GM20000 (cell line): ENCODE measurements around the gene CCT3.

ENCODE experiments used
- DNase-seq: peaks from one replicate; pipeline ENCODE4 v3.0.0; 2012; ENCODE audit warnings: low spot score
- TF ChIP-seq, protein P1 (sequence below): IDR thresholded peaks from 2 replicates; pipeline ENCODE4 v1.5.1; 2012; ENCODE audit warnings: mild to moderate bottlenecking, control low read depth; ENCODE audit errors: extremely low read depth, missing control alignments

CCT3 gene

GRCh38 chr1:156373546-156373945, 35.5 kb upstream of the CCT3 start:
- TF ChIP-seq, protein P1, sequence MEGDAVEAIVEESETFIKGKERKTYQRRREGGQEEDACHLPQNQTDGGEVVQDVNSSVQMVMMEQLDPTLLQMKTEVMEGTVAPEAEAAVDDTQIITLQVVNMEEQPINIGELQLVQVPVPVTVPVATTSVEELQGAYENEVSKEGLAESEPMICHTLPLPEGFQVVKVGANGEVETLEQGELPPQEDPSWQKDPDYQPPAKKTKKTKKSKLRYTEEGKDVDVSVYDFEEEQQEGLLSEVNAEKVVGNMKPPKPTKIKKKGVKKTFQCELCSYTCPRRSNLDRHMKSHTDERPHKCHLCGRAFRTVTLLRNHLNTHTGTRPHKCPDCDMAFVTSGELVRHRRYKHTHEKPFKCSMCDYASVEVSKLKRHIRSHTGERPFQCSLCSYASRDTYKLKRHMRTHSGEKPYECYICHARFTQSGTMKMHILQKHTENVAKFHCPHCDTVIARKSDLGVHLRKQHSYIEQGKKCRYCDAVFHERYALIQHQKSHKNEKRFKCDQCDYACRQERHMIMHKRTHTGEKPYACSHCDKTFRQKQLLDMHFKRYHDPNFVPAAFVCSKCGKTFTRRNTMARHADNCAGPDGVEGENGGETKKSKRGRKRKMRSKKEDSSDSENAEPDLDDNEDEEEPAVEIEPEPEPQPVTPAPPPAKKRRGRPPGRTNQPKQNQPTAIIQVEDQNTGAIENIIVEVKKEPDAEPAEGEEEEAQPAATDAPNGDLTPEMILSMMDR: no peak
- DNase-seq: no peak

GRCh38 chr1:156372876-156373275, 34.8 kb upstream of the CCT3 start:
- no peak for DNase-seq
- TF ChIP-seq, protein P1: no peak

- TF ChIP-seq, protein P1: no peak
- DNase-seq: no peak
Measured at GRCh38 chr1:156372265-156372586, 34.1 kb upstream of the CCT3 start.

DNA sequence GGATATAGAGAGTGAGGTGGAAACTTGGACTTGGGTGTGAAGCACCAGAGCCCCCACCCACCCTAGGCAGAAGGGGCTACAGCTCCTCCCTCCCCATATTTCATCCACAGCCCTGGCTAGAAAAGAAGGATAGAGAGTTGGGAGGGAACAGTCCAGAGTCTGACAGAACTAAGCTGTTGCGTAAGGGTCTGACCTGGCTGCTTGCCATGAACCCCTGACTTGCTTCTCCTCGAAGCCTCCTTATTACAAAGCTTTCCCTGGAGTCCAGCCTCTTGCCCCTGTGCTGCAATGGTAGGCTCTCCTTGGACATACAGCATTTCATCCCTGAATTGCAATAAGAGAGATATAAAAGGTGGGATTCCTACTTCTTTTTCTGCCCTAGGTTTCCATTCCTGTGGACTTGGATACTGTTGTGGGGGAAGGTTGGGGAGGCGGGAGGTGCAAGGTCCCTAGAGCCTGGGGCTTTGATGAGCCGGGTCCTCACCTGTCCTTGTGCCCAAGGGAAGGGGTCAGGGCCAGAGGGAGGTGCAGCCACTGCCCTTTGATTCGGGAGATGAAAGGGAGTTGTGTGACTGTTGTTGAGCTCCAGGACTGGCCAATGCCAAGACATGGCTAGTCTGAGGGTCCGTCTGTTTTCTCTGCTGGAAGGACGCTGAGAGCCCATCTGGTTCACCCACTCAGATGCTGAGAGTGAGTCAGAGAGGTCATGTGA, 33.6 kb upstream of the CCT3 start:
- peak; percentile 5 for DNase-seq
- TF ChIP-seq, protein P1: no peak

- DNase-seq: peak; percentile 4
Measured at GRCh38 chr1:156369685-156370286, 31.7 kb upstream of the CCT3 start.

DNA sequence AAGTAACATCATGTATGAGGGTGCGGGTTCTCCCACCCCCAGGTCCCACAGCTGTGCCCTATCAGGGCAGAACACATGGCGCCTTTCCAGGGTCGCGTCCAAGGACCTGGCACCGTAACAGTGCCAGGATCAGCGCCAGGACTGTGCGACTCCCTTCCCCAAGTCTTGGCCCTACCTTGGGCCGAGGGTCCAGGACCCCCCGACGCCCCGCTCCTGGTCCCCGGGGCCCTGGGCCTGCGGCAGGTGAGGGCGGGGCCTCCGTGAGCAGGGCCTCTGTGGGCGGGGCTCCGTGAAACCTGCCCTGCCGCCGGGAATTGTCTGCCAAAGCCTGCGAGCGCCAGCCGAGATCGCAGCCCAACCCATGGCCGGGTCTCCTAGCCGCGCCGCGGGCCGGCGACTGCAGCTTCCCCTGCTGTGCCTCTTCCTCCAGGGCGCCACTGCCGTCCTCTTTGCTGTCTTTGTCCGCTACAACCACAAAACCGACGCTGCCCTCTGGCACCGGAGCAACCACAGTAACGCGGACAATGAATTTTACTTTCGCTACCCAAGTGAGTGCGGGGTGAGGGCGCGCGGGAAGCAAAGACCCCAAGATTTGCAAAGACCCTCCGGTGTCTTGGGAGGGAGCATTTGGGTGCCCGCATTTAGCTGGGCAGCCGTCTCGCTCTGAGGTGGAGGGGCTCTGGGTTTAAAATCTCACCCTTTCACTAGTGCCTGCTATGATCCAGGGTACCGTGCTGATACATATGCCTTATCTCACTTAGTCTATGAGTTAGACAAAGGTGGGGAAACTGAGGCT, 31.0 kb upstream of the CCT3 start, which contains the start of gene RHBG:
TSS of gene RHBG (plus strand) at position 323 of the 796 bp plus-strand sequence. CDS start at position 362, 39 bp downstream.
- peak; percentile 9 for DNase-seq
- TF ChIP-seq, protein P1: no peak

- TF ChIP-seq, protein P1: no peak
- DNase-seq: no peak
Measured at GRCh38 chr1:156368157-156368658, 30.1 kb upstream of the CCT3 start.
